ENCODE results near the gene PTPRM.

Gene PTPRM

DNA sequence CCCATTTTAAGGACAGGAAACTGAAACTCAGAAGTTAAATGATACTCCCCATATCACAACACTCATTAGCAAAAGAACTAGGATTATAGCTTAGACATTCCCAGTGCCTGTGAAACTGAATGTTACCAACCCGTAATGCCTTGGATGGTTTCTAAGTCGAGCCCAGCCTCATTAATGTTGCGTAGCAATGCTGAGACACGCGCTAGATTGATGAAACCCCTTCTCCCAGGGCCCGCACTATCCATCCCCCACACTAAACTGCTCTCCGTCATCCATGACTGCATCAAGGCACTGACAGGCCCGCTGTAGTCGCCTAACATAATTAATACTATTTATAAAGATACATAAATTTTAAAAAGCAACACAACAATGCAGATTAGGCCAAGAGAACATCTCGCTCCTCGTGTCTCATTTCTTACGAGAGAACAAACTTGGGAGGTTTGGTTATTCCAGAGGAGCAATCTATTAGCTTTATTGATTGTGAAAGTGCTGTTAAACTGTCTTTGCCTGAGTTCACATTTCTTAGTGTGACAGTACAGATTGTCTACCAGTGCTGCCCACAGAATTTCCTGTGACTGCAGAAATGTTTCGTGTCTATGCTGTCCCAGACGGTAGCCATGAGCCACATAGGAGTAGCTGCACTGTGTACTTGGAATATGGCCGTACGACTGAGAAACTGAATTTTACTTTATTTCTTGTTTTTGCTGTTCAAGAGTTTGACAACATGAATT, 729.9 kb downstream of the PTPRM start:
- TF ChIP-seq, protein P1, sequence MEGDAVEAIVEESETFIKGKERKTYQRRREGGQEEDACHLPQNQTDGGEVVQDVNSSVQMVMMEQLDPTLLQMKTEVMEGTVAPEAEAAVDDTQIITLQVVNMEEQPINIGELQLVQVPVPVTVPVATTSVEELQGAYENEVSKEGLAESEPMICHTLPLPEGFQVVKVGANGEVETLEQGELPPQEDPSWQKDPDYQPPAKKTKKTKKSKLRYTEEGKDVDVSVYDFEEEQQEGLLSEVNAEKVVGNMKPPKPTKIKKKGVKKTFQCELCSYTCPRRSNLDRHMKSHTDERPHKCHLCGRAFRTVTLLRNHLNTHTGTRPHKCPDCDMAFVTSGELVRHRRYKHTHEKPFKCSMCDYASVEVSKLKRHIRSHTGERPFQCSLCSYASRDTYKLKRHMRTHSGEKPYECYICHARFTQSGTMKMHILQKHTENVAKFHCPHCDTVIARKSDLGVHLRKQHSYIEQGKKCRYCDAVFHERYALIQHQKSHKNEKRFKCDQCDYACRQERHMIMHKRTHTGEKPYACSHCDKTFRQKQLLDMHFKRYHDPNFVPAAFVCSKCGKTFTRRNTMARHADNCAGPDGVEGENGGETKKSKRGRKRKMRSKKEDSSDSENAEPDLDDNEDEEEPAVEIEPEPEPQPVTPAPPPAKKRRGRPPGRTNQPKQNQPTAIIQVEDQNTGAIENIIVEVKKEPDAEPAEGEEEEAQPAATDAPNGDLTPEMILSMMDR (conservative IDR thresholded peaks at IDR 0.05; ENCODE audit: low read depth, low read length): no peak
- H3K4me3 ChIP-seq (ENCODE audit: low read length): no peak overlapping the region
- no peak for DNase-seq (ENCODE audit: low read depth)

DNA sequence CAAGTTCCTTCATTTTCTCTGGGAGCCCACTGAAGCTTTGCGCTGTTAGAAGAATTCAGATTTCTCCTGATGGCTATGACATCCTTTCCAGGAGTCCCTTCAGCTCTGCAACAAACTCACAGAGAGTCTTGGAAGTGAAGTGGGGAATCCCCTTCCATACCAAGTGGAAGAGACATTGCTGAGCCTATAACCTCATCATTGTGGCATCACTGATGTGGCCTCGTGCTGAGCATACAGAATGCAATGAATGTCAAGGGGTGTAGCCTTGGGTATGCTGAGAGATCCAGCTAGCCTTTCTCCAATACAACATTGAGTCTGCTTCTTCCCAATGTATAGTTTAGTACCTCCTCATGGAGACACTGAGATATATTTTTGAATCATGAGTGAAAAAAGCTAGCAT, 731.1 kb downstream of the PTPRM start:
- TF ChIP-seq, protein P1 (conservative IDR thresholded peaks at IDR 0.05; ENCODE audit: low read depth, low read length): no peak

DNA sequence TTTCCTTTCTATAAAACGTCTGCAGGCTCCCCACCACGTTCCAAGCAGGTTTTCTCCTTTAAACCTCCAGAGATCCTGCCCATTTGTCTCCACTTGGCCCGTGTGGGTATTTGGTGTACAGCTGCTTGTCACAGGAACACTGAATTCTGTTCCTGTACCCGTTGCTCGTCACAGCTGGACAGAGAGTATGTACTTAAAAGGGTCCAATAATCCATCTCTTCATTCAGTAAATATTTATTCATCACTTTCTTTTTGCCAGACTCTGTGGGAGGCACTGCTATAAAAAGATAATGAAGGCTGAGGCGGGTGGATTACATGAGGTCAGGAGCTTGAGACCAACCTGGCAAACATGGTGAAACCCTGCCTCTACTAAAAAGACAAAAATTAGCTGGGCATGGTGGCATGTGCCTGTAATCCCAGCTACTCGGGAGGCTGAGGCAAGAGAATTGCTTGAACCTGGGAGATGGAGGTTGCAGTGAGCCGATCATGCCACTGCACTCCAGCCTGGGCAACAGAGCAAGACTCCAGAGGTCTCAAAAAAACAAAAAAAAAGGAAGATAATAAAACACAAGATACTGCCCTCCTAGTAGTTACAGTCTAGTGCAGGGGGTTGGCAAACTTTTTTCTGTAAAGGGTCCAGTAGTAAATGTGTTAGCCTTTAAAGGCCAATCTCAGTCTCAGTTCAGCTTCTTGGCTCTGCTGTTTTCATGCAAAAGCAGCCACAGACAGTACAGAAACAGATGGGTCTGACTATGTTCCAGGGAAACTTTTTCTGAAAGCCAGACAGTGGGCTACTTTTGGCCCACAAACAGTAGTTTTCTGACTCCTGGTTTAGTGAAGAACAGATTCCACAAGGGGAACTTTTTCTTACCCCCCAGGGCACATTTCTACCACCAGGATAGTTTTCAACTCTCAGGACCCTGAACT, 732.2 kb downstream of the PTPRM start:
- TF ChIP-seq, protein P1 (conservative IDR thresholded peaks at IDR 0.05; ENCODE audit: low read depth, low read length): no peak
- no peak for DNase-seq (ENCODE audit: low read depth)

More for the DNA sequence above, 731.1 kb downstream of the PTPRM start:
- DNase-seq (ENCODE audit: low read depth): no peak
- no peak overlapping the region for H3K4me3 ChIP-seq (ENCODE audit: low read length)

DNA sequence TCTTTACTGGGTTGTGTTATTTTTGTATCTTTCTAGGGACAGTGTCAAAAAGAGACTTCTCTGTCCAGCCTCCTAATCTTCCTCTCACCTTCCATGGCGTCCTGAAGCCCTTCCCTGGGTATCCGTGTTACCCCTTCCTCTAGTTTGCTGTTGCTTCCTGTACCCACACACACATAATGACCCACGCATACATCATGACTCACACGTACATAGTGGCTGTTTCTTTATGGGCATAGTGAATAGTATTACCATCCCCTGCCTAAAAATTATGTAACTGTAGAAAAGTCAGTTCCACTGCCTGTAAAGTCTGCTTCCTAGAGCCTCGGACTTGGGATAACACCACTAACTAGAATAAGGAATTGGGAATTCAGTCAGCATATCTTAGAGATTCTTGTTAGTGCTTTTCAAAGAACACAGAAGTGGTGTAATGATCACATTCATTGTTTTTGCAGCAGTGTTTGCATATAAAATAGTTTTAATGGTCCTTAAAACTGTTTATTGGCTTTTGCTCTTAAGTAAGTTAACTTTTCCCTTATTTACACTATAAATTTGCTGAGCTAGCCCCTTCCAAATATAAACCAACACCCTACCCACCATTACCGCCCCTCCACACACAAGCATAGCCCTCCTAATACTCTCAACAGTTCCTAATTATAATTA, 733.8 kb downstream of the PTPRM start:
- no peak overlapping the region for H3K4me3 ChIP-seq (ENCODE audit: low read length)
- TF ChIP-seq, protein P1 (conservative IDR thresholded peaks at IDR 0.05; ENCODE audit: low read depth, low read length): no peak
- no peak for DNase-seq (ENCODE audit: low read depth)

More for the DNA sequence above, 732.2 kb downstream of the PTPRM start:
- no peak overlapping the region for H3K4me3 ChIP-seq (ENCODE audit: low read length)

DNA sequence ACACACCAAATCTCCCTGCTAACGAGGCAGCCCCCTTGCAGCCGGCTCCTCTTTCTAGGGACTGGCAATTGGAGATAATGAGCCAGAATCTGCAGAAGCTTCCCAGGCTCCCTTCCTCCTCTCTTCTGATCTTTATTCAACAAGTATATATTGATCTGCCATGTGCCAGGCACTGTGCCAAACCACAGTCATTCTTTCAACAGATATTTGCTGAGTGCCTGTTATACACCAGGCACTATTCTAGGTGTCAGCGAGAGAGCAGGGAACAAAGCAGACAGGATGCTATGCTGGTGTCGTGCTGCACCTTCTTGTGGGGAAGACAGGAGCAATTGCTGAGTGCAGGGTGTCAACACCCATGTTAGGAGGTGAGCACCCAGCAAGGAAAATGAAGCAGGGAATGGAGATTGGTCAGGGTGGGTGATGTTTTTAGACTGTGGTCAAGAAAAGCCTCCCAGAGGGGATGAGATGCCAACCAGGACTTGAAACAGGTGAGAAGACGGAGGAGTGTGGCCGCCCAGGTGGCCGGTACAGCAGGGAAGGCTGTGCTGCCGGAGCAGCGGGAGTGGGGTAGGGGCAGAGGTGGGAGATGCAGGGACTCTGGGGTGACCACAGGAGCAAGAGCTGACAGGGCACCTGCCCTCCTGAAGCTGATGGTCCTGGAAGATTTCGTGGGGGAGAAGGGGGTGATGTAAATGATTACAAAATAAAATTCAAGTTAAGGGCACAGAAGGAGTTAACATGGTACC, 734.5 kb downstream of the PTPRM start:
- H3K4me3 ChIP-seq (ENCODE audit: low read length): no peak overlapping the region
- TF ChIP-seq, protein P1 (conservative IDR thresholded peaks at IDR 0.05; ENCODE audit: low read depth, low read length): no peak
- DNase-seq (ENCODE audit: low read depth): no peak

DNA sequence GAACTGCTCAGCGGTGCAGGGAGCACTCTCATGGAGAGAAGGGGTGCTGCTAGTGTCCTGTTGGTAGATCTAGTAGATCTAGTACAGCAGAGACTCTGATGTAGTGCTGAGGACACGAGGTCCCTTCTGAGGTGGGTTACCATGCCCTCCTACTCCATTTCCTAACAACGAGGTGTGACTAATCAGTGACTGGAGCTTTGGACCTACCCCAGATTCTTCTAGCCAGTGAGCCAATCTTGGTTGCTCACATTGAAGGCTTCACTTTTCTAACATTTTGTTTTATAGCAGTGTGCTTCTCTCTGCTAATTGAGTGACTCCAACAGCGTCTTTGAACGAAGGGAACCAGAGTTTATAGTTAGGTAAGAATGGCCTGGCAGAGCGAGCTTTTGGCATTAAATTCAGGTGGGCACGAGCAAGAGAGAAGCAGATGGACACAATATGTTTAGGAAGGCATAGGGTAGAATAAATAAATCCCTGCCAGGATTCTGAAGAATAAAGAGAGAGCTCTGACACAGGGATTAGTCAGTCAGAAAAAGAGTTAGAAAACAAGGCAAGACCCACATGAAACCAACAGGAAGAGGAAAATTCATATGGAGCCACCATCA, 736.1 kb downstream of the PTPRM start:
- no peak overlapping the region for H3K4me3 ChIP-seq (ENCODE audit: low read length)
- DNase-seq (ENCODE audit: low read depth): no peak
- TF ChIP-seq, protein P1 (conservative IDR thresholded peaks at IDR 0.05; ENCODE audit: low read depth, low read length): no peak
